GM12878 (cell line): Measurements from ENCODE around the gene GAS2L3. TPM values are rescaled to one million over a fixed set of nuclear protein-coding genes. Genes with fewer than 3 reads are reported as not detected.

Experiments
- ATAC-seq: fragments of 200-7000 bp; cut with Tn5 transposase; 3 replicates; pipeline ENCODE4 v1.9.1; 2020; ENCODE audit warnings: mild to moderate bottlenecking, moderate library complexity
- BruUV-seq: library from RNA; stranded (reverse); fragments of 400-500 nt; replicated peaks from 2 replicates; lab custom pipeline; 2021; lab: Mats Ljungman, UMichigan
- CTCF ChIA-PET: fragments of 300-600 bp; sonication (Branson Sonifier 250); formaldehyde crosslinking; extraction: SDS; loops from one replicate; lab custom pipeline; 2021; ENCODE audit warnings: inconsistent platforms; lab: Yijun Ruan, JAX
- POLR2A ChIA-PET: fragments of 350-600 bp; formaldehyde crosslinking; extraction: SDS; loops from one replicate; lab custom pipeline; 2021; ENCODE audit warnings: inconsistent platforms; lab: Charles Lee
- RAD21 ChIA-PET: fragments of 300-600 bp; sonication (Branson Sonifier 250); formaldehyde crosslinking; loops from one replicate; lab custom pipeline; 2023; ENCODE audit warnings: antibody characterized with exemption; ENCODE audit not compliant: unreplicated experiment; lab: Charles Lee
- SMC1A ChIA-PET: fragments of 300-600 bp; sonication (Branson Sonifier 250); formaldehyde crosslinking; loops from one replicate; lab custom pipeline; 2023; ENCODE audit not compliant: unreplicated experiment, uncharacterized antibody; lab: Charles Lee
- DNase-seq: peaks from one replicate; pipeline ENCODE4 v3.0.0-alpha.2; 2011; ENCODE audit warnings: low read depth, low spot score
- FAIRE-seq: peaks from 3 replicates; lab custom pipeline; 2011; peaks lifted over from hg19 to GRCh38; lab: Jason Lieb, UNC
- H2AFZ ChIP-seq: 2 replicates; pipeline ENCODE4 v1.6.0; 2011; ENCODE audit warnings: low read depth, low read length, control low read depth; ENCODE audit not compliant: control insufficient read depth
- H3K27ac ChIP-seq: 2 replicates; pipeline ENCODE4 v1.5.1; 2011; ENCODE audit warnings: control low read depth; ENCODE audit not compliant: control insufficient read depth, insufficient read depth
- H3K27me3 ChIP-seq, 2 experiments: replicated peaks in 1 of 2; 2 replicates each; pipeline versions ENCODE4 v1.6.0 to v1.6.1; 2011; ENCODE audit warnings: low read length in 1 of 2; ENCODE audit not compliant: control insufficient read depth in 2 of 2, insufficient read depth in 2 of 2
- H3K36me3 ChIP-seq, 2 experiments: 2 replicates each; pipeline ENCODE4 v1.5.1; 2011; ENCODE audit warnings: low read length in 1 of 2; ENCODE audit not compliant: control insufficient read depth in 2 of 2, insufficient read depth in 2 of 2
- H3K4me1 ChIP-seq: 2 replicates; pipeline ENCODE4 v1.6.1; 2011; ENCODE audit warnings: mild to moderate bottlenecking, low read length, moderate library complexity, mixed read lengths; ENCODE audit not compliant: control insufficient read depth, insufficient read depth
- H3K4me2 ChIP-seq: 2 replicates; pipeline ENCODE4 v1.6.0; 2011; ENCODE audit warnings: control low read depth; ENCODE audit not compliant: control insufficient read depth, insufficient read depth
- H3K4me3 ChIP-seq: fragments of 200-600 bp; sonication (generic); 2 replicates; pipeline ENCODE4 v1.5.1; 2016
- H3K79me2 ChIP-seq: 2 replicates; pipeline ENCODE4 v1.6.0; 2011; ENCODE audit warnings: low read length; ENCODE audit not compliant: control insufficient read depth, insufficient read depth
- H3K9ac ChIP-seq: 2 replicates; pipeline ENCODE4 v1.8.0; 2011; ENCODE audit warnings: low read length, control low read depth, mixed read lengths; ENCODE audit not compliant: control insufficient read depth, insufficient read depth
- H3K9me3 ChIP-seq: replicated peaks from 3 replicates; pipeline ENCODE4 v1.5.1; 2011; ENCODE audit warnings: mild to moderate bottlenecking, low read length; ENCODE audit not compliant: control insufficient read depth, insufficient read depth
- H4K20me1 ChIP-seq: 2 replicates; pipeline ENCODE4 v1.6.0; 2011; ENCODE audit not compliant: control insufficient read depth, insufficient read depth
- BHLHE40 ChIP-seq, 2 experiments: fragments of 450-650 bp in 1 of 2; IDR thresholded peaks; 2 replicates each; pipeline ENCODE4 v1.6.1; 2011 to 2017; ENCODE audit warnings: low read depth in 2 of 2, borderline replicate concordance in 1 of 2, improper control_type of control experiment in 1 of 2, low read length in 1 of 2, mild to moderate bottlenecking in 1 of 2
- WGBS: methylation state at CpG from one replicate; pipeline ENCODE4 v1.1.6; 2016; ENCODE audit warnings: low lambda C conversion rate; ENCODE audit not compliant: insufficient replicate concordance, insufficient coverage; ENCODE audit errors: missing lambda C conversion rate; 5-methylcytosine and 5-hydroxymethylcytosine counted together
- in situ Hi-C: fragments of 300-500 bp; cut with MboI; formaldehyde crosslinking; loops from 9 replicates; pipeline ENCODE4 v1.14.3; 2018; ENCODE audit warnings: mixed read lengths
- intact Hi-C: fragments of 100-400 bp; cut with micrococcal nuclease; formaldehyde crosslinking; loops from one replicate; pipeline ENCODE4 v1.14.2; 2022; ENCODE audit not compliant: unreplicated experiment
- polyA plus RNA-seq, 11 experiments: library from polyadenylated mRNA; depleted of rRNA in 4 of 11; unstranded in 6 of 11; stranded (reverse) in 5 of 11; fragments of >200 nt; fragmentation: Nextera tagmentation in 4 of 11; fragmentation: Illumina TruSeq in 1 of 11; extraction: Ambion mirVana in 4 of 11; extraction: Trizol in 1 of 11; gene quantifications; 1 replicate in 1 of 11; 2 replicates in 10 of 11; pipeline versions ENCODE4 v1.2.1 to v1.2.3, GENCODE V29; 2011 to 2016; ENCODE audit warnings: inconsistent platforms in 2 of 11, missing spikeins in 2 of 11, low read depth in 1 of 11
- total RNA-seq, 4 experiments: library from RNA; depleted of rRNA in 3 of 4; stranded (reverse); fragments of >200 nt in 3 of 4; fragmentation: Illumina TruSeq in 1 of 4; extraction: Trizol in 1 of 4; gene quantifications; 2 replicates each; pipeline versions ENCODE4 v1.2.1 to v1.2.3, GENCODE V29; 2013 to 2021
- TF ChIP-seq, protein P1 (sequence below): IDR thresholded peaks from 2 replicates; pipeline ENCODE4 v1.6.1; 2012; ENCODE audit warnings: mild to moderate bottlenecking, low read depth, low read length

The GAS2L3 gene
- total and polyA plus RNA-seq, 10 of the 15 experiments (the other 5 are each of a cell fraction or from before 2014, with no cell fraction given), result 0.46 to 6.6 (median 2.4) TPM

DNA sequence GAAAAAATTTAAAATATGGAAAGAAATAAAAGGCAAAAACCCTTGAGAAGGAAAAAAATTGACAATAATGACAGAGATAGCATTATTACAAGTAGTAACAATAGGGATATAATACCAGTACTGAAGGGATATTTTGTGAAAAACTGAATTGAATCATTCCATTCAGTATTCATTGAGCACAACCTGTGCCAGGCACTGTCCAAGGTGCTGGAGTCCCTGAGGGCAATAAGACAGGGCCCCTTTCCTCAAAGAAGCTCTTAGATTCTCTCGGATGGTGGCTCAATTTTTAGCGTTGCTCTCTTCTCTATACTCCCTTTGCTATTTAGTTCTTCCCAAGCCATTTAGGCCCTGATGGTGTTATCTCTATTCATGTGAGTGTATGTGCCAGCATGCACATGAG, 34.3 kb upstream of the GAS2L3 start:
- 0% methylated on average over 2 of the region's 2 CpGs for WGBS
- ChIA-PET CTCF (interaction anchor here (1.1 kb wide), 1 partner anchor 191 kb away, joined by 3 read pairs; no protein-coding TSS in a partner anchor), POLR2A (no interaction called here), RAD21 (no interaction called here), SMC1A (no interaction called here)
- Histone ChIP-seq H2AFZ (no peak overlapping the region), H3K79me2 (no peaks in the 10 kb centered on the region), H3K27ac (no peak overlapping the region), H3K9ac (no peak overlapping the region), H3K4me1 (no peaks in the 10 kb centered on the region), H3K36me3 (no peaks in the 10 kb centered on the region), H3K9me3 (no peaks in the 10 kb centered on the region), H4K20me1 (no peaks in the 10 kb centered on the region), H3K4me3 (no peak overlapping the region), H3K27me3 (no peaks in the 10 kb centered on the region), H3K4me2 (no peak overlapping the region)
- TF ChIP-seq BHLHE40 (IDR thresholded peaks at IDR 0.05; ENCODE audit: borderline replicate concordance in 1 of 2, low read depth in 2 of 2, low read length in 1 of 2), result no peak
- TF ChIP-seq, protein P1, sequence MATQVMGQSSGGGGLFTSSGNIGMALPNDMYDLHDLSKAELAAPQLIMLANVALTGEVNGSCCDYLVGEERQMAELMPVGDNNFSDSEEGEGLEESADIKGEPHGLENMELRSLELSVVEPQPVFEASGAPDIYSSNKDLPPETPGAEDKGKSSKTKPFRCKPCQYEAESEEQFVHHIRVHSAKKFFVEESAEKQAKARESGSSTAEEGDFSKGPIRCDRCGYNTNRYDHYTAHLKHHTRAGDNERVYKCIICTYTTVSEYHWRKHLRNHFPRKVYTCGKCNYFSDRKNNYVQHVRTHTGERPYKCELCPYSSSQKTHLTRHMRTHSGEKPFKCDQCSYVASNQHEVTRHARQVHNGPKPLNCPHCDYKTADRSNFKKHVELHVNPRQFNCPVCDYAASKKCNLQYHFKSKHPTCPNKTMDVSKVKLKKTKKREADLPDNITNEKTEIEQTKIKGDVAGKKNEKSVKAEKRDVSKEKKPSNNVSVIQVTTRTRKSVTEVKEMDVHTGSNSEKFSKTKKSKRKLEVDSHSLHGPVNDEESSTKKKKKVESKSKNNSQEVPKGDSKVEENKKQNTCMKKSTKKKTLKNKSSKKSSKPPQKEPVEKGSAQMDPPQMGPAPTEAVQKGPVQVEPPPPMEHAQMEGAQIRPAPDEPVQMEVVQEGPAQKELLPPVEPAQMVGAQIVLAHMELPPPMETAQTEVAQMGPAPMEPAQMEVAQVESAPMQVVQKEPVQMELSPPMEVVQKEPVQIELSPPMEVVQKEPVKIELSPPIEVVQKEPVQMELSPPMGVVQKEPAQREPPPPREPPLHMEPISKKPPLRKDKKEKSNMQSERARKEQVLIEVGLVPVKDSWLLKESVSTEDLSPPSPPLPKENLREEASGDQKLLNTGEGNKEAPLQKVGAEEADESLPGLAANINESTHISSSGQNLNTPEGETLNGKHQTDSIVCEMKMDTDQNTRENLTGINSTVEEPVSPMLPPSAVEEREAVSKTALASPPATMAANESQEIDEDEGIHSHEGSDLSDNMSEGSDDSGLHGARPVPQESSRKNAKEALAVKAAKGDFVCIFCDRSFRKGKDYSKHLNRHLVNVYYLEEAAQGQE, result peak; percentile 97
- BruUV-seq, result no TSS peak
- no peak for FAIRE-seq
- in situ Hi-C loops (no loop called here), intact Hi-C loops (loop anchor here (10.0 kb wide), 1 partner anchor 196 kb away; no protein-coding TSS in a partner anchor)
- peak; percentile 42; the same call in 1 of the 3 replicates for ATAC-seq
- no peak for DNase-seq
